ENCODE measurements around the gene WDFY1. TPM values are rescaled to one million over a fixed set of nuclear protein-coding genes. Genes with fewer than 3 reads are reported as not detected.

Gene WDFY1
- total RNA-seq, 4 donors from 2014 or later, result 36.9 to 82.0 (median 65.0) TPM

GRCh38 chr2:223934870-223935269, 10.3 kb downstream of the WDFY1 start:
- H3K36me3 ChIP-seq, result no peaks in the 10 kb centered on the region
- DNase-seq, result no peak
- no peaks in the 10 kb centered on the region for H3K27me3 ChIP-seq
- H3K4me3 ChIP-seq, result no peak overlapping the region
- no peak overlapping the region for H3K27ac ChIP-seq
- no peaks in the 10 kb centered on the region for H3K9me3 ChIP-seq
- no peak for TF ChIP-seq POLR2A (IDR thresholded peaks at IDR 0.05)
- no peak for TF ChIP-seq CTCF (IDR thresholded peaks at IDR 0.05)
- peaks cover 4 to 54% (median 15%) of the 10 kb centered on the region in 4 donors for H3K4me1 ChIP-seq

- Histone ChIP-seq H3K4me3 (no peak overlapping the region), H3K27me3 (no peaks in the 10 kb centered on the region), H3K36me3 (no peaks in the 10 kb centered on the region), H3K27ac (no peak overlapping the region), H3K9me3 (no peaks in the 10 kb centered on the region), H3K4me1 (peaks cover 4 to 55% (median 14%) of the 10 kb centered on the region in 4 donors)
- no peak for DNase-seq
- no peak for TF ChIP-seq CTCF (IDR thresholded peaks at IDR 0.05)
- TF ChIP-seq POLR2A (IDR thresholded peaks at IDR 0.05), result no peak
These were observed 12.0 kb downstream of the WDFY1 start for GRCh38 chr2:223932816-223933800.

DNA sequence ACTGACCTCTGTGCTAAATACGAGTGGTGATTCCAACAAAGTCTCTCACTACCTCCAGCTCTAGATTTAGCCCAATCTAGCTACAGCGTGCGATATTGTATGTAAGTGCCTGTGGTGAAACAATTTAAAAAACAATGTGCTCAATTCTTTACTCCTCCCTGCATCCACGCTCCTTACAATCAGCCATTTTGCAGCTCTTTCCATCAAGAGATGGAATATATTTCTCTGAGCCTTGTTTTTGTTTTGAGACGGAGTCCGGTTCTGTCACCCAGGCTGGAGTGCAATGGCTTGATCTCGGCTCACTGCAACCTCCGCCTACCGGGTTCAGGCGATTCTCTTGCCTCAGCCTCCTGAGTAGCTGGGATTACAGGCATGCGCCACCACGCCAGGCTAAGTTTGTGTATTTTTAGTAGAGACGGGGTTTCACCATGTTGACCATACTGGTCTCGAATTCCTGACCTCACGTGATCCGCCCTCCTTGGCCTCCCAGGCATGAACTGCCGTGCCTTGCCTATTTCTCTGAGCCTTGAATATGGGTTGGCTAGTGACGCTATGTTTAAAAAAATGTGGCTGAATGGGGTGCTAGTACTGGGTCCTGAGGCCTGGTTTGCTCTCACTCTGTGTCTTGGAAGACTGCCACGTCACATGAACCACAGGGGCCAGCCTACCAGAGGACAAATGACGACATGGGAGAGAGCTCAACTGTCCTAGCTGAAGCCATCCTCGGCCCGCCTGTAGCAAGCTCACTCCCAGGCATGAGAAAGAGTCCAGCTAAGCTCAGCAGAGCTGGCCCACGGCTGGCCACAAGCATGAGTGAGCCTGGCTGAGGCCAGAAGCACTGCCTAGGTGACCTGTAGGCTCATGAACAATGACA, 14.8 kb downstream of the WDFY1 start:
- Histone ChIP-seq H3K27me3 (no peaks in the 10 kb centered on the region), H3K4me1 (peaks cover 0 to 38% (median 10%) of the 10 kb centered on the region in 4 donors), H3K36me3 (no peaks in the 10 kb centered on the region), H3K9me3 (no peaks in the 10 kb centered on the region), H3K27ac (peak overlapping the region in 1 of 4 donors; percentile 3), H3K4me3 (no peak overlapping the region)
- DNase-seq, result peak in 1 of 3 donors; percentile 60
- no peak for TF ChIP-seq POLR2A (IDR thresholded peaks at IDR 0.05)
- TF ChIP-seq CTCF (IDR thresholded peaks at IDR 0.05), result no peak

GRCh38 chr2:223929571-223930102, 15.5 kb downstream of the WDFY1 start:
- DNase-seq, result no peak
- Histone ChIP-seq H3K27me3 (no peaks in the 10 kb centered on the region), H3K4me3 (no peak overlapping the region), H3K9me3 (no peaks in the 10 kb centered on the region), H3K27ac (peak overlapping the region in 1 of 4 donors; percentile 3), H3K4me1 (peaks cover 0 to 32% (median 10%) of the 10 kb centered on the region in 4 donors), H3K36me3 (no peaks in the 10 kb centered on the region)
- TF ChIP-seq POLR2A (IDR thresholded peaks at IDR 0.05) (no peak), CTCF (IDR thresholded peaks at IDR 0.05) (no peak)

Data from Peyer's patch (tissue), 4 donors.